HepG2 (cell line): ENCODE results near the gene SYS1. TPM values are rescaled to one million over a fixed set of nuclear protein-coding genes. Genes with fewer than 3 reads are reported as not detected.
A peak's percentile ranks its signal among the peaks of the same experiment; 100 is the strongest.

Source experiments
- DRAP1 ChIP-seq: IDR thresholded peaks from 2 replicates; pipeline ENCODE4 v1.6.1; 2016; ENCODE audit warnings: missing genetic modification reagents, missing compliant biosample characterization
- FOXA3 ChIP-seq: IDR thresholded peaks from 2 replicates; pipeline ENCODE4 v1.6.1; 2016; ENCODE audit warnings: missing genetic modification reagents, missing compliant biosample characterization
- KDM3A ChIP-seq: IDR thresholded peaks from 2 replicates; pipeline ENCODE4 v1.6.1; 2018; ENCODE audit warnings: low read depth, missing compliant biosample characterization
- MBD4 ChIP-seq: IDR thresholded peaks from 2 replicates; pipeline ENCODE4 v1.6.1; 2012; ENCODE audit warnings: low read length, inconsistent platforms, borderline replicate concordance
- NCOA5 ChIP-seq: sonication (generic); formaldehyde crosslinking; IDR thresholded peaks from 2 replicates; pipeline ENCODE4 v1.4.0; 2020; ENCODE audit warnings: missing genetic modification reagents
- NFAT5 ChIP-seq: sonication (generic); formaldehyde crosslinking; IDR thresholded peaks from 2 replicates; pipeline ENCODE4 v1.4.0; 2020; ENCODE audit warnings: missing genetic modification reagents
- NFE2L1 ChIP-seq: sonication (generic); formaldehyde crosslinking; IDR thresholded peaks from 2 replicates; pipeline ENCODE4 v1.4.0; 2020; ENCODE audit warnings: missing genetic modification reagents, mild to moderate bottlenecking, borderline replicate concordance
- POLR2AphosphoS5 ChIP-seq: IDR thresholded peaks from 2 replicates; pipeline ENCODE4 v1.6.1; 2012; ENCODE audit warnings: low read depth, low read length
- SKI ChIP-seq: fragments of 450-650 bp; IDR thresholded peaks from one replicate; pipeline ENCODE4 v1.6.1; 2018; ENCODE audit warnings: mild to moderate bottlenecking; ENCODE audit not compliant: partially characterized antibody
- ZFAT ChIP-seq: sonication (generic); formaldehyde crosslinking; conservative IDR thresholded peaks from 2 replicates; pipeline ENCODE4 v1.8.1; 2023; ENCODE audit warnings: missing genetic modification reagents, inconsistent platforms
- ZMYM4 ChIP-seq: sonication (generic); formaldehyde crosslinking; IDR thresholded peaks from 2 replicates; pipeline ENCODE4 v1.8.1; 2023; ENCODE audit warnings: mild to moderate bottlenecking, missing genetic modification reagents
- ZNF263 ChIP-seq: sonication (generic); formaldehyde crosslinking; IDR thresholded peaks from 2 replicates; pipeline ENCODE4 v1.4.0; 2020; ENCODE audit warnings: missing genetic modification reagents
- ZNF468 ChIP-seq: sonication (generic); formaldehyde crosslinking; IDR thresholded peaks from 2 replicates; pipeline ENCODE4 v1.8.0; 2022; ENCODE audit warnings: mild to moderate bottlenecking, moderate library complexity, missing genetic modification reagents
- polyA plus RNA-seq, 8 experiments: library from polyadenylated mRNA; depleted of rRNA in 3 of 8; stranded (reverse) in 7 of 8; unstranded in 1 of 8; fragments of >200 nt; fragmentation: Illumina TruSeq in 4 of 8; extraction: Trizol in 4 of 8; gene quantifications; 2 replicates each; pipeline versions ENCODE4 v1.2.1 to v1.2.3, GENCODE V29; 2011 to 2016; ENCODE audit warnings: low read depth in 4 of 8, missing spikeins in 1 of 8, mixed read lengths in 1 of 8; ENCODE audit not compliant: insufficient read depth in 1 of 8
- total RNA-seq, 5 experiments: library from RNA; depleted of rRNA; stranded (reverse); fragments of >200 nt; fragmentation: Illumina TruSeq; extraction: Trizol; gene quantifications; 2 replicates each; pipeline ENCODE4 v1.2.3, GENCODE V29; 2016; ENCODE audit warnings: low read depth in 1 of 5
- TF ChIP-seq, protein P1 (sequence below): sonication (generic); formaldehyde crosslinking; IDR thresholded peaks from 2 replicates; pipeline ENCODE4; 2020; ENCODE audit warnings: missing genetic modification reagents, mild to moderate bottlenecking, borderline replicate concordance
- TF ChIP-seq, protein P2 (sequence below): sonication (generic); formaldehyde crosslinking; IDR thresholded peaks from 2 replicates; pipeline ENCODE4 v1.4.0; 2020; ENCODE audit warnings: missing genetic modification reagents, mild to moderate bottlenecking, borderline replicate concordance
- TF ChIP-seq, protein P3 (sequence below): sonication (generic); formaldehyde crosslinking; IDR thresholded peaks from 2 replicates; pipeline ENCODE4 v1.9.0; 2021; ENCODE audit warnings: missing genetic modification reagents, mild to moderate bottlenecking, borderline replicate concordance

SYS1 gene
- total and polyA plus RNA-seq, 2 of the 13 experiments (the other 11 are each of a cell fraction or from before 2014, with no cell fraction given), result 38.3 to 65.6 TPM

- TF ChIP-seq, protein P1, sequence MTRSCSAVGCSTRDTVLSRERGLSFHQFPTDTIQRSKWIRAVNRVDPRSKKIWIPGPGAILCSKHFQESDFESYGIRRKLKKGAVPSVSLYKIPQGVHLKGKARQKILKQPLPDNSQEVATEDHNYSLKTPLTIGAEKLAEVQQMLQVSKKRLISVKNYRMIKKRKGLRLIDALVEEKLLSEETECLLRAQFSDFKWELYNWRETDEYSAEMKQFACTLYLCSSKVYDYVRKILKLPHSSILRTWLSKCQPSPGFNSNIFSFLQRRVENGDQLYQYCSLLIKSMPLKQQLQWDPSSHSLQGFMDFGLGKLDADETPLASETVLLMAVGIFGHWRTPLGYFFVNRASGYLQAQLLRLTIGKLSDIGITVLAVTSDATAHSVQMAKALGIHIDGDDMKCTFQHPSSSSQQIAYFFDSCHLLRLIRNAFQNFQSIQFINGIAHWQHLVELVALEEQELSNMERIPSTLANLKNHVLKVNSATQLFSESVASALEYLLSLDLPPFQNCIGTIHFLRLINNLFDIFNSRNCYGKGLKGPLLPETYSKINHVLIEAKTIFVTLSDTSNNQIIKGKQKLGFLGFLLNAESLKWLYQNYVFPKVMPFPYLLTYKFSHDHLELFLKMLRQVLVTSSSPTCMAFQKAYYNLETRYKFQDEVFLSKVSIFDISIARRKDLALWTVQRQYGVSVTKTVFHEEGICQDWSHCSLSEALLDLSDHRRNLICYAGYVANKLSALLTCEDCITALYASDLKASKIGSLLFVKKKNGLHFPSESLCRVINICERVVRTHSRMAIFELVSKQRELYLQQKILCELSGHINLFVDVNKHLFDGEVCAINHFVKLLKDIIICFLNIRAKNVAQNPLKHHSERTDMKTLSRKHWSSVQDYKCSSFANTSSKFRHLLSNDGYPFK, result peak; percentile 36; the same call in 1 of the 2 replicates
- no peak for TF ChIP-seq POLR2AphosphoS5
- TF ChIP-seq MBD4, result no peak
- TF ChIP-seq, protein P2, sequence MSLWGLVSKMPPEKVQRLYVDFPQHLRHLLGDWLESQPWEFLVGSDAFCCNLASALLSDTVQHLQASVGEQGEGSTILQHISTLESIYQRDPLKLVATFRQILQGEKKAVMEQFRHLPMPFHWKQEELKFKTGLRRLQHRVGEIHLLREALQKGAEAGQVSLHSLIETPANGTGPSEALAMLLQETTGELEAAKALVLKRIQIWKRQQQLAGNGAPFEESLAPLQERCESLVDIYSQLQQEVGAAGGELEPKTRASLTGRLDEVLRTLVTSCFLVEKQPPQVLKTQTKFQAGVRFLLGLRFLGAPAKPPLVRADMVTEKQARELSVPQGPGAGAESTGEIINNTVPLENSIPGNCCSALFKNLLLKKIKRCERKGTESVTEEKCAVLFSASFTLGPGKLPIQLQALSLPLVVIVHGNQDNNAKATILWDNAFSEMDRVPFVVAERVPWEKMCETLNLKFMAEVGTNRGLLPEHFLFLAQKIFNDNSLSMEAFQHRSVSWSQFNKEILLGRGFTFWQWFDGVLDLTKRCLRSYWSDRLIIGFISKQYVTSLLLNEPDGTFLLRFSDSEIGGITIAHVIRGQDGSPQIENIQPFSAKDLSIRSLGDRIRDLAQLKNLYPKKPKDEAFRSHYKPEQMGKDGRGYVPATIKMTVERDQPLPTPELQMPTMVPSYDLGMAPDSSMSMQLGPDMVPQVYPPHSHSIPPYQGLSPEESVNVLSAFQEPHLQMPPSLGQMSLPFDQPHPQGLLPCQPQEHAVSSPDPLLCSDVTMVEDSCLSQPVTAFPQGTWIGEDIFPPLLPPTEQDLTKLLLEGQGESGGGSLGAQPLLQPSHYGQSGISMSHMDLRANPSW (CRISPR knock-in tag), result no peak
- TF ChIP-seq ZFAT (CRISPR knock-in tag), result no peak
- 0 out of 2 replicates have a peak, but pooled peaks have one; percentile 36 for TF ChIP-seq DRAP1 (CRISPR knock-in tag)
- TF ChIP-seq NFE2L1, result no peak
- TF ChIP-seq NCOA5 (CRISPR knock-in tag), result no peak
- no peak for TF ChIP-seq NFAT5
- no peak for TF ChIP-seq ZNF468 (CRISPR knock-in tag)
- TF ChIP-seq SKI, result peak; percentile 44
- TF ChIP-seq, protein P3, sequence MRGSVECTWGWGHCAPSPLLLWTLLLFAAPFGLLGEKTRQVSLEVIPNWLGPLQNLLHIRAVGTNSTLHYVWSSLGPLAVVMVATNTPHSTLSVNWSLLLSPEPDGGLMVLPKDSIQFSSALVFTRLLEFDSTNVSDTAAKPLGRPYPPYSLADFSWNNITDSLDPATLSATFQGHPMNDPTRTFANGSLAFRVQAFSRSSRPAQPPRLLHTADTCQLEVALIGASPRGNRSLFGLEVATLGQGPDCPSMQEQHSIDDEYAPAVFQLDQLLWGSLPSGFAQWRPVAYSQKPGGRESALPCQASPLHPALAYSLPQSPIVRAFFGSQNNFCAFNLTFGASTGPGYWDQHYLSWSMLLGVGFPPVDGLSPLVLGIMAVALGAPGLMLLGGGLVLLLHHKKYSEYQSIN (CRISPR knock-in tag), result no peak
- 0 out of 2 replicates have a peak, but pooled peaks have one; percentile 15 for TF ChIP-seq ZMYM4 (CRISPR knock-in tag)
- TF ChIP-seq KDM3A (CRISPR knock-in tag), result no peak
- no peak for TF ChIP-seq ZNF263 (CRISPR knock-in tag)
- TF ChIP-seq FOXA3, result peak; percentile 31; the same call in 1 of the 2 replicates
Measured at GRCh38 chr20:45358282-45359068, 4.5 kb upstream of the SYS1 start (continued).
